ES-I3 (cell line): ENCODE data around the gene SPRR3.

Source experiments
- H3K36me3 ChIP-seq: 2 replicates; pipeline ENCODE4 v1.6.1; 2013; ENCODE audit warnings: mild to moderate bottlenecking, low read length, control low read depth, moderate library complexity; ENCODE audit not compliant: insufficient read depth
- H3K4me1 ChIP-seq: 2 replicates; pipeline ENCODE4 v1.6.1; 2013; ENCODE audit warnings: mild to moderate bottlenecking, control low read depth, low read length; ENCODE audit not compliant: insufficient read depth
- H3K9ac ChIP-seq: 2 replicates; pipeline ENCODE4 v1.6.1; 2013; ENCODE audit warnings: low read depth, mild to moderate bottlenecking, low read length, moderate library complexity
- H3K9me3 ChIP-seq: 2 replicates; pipeline ENCODE4 v1.6.1; 2013; ENCODE audit warnings: mild to moderate bottlenecking, low read length, moderate library complexity; ENCODE audit not compliant: control insufficient read depth, insufficient read depth

The SPRR3 gene

DNA sequence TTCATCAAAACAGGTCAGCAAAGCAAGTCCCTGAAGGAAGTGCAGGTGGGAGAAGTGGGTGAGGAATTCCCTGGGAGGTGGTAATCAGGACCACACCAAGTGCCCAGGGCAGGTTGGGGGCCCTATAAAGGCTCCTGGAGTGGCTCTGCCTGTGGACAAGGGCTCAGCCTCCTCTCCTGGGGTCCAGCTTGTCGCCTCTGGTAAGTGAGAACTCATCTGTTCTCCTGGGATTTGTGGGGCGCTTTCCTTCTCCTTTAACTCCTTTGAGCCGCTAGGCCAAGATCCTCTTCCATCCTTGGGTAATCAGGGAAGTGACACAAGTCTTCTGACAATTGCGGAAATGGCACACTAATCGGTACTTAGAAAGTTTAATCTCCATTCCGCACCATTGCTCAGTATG, 31.1 kb upstream of the SPRR3 start, which contains the start of gene SPRR4:
TSS of gene SPRR4 (plus strand) at position 154 of the 400 bp plus-strand sequence. CDS start 1,243 bp downstream, outside the sequence.
- no peaks in the 10 kb centered on the region for H3K4me1 ChIP-seq
- no peak within 1 kb of the TSS for H3K9ac ChIP-seq
- no peaks in the 10 kb centered on the region for H3K9me3 ChIP-seq
- H3K36me3 ChIP-seq: no peaks in the 10 kb centered on the region

DNA sequence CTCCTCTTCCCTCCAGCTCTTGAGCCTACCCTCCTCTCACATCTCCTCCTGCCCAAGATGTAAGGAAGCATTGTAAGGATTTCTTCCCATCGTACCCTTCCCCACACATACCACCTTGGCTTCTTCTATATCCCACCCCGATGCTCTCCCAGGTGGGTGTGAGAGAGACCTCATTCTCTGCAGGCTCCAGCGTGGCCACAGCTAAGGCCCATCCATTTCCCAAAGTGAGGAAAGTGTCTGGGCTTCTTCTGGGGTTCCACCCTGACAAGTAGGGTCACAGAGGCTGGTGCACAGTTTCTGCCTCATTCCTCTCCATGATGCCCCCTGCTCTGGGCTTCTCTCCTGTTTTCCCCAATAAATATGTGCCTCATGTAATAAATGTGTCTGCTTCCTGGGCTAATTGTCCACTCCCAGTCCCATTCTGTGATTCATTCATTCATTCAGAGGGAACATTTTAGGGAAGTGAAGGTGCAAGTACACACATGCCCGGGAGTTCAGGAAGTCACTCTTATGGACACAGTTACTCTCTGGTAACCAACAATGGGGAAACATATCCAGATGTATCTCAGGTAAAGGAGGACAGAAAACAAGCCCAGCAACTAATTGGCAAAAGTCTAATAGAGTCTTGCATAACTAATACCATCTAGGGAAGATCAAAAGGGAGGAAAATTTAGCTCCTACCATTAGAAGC, 29.2 kb upstream of the SPRR3 start:
- H3K4me1 ChIP-seq: no peaks in the 10 kb centered on the region
- H3K36me3 ChIP-seq: no peaks in the 10 kb centered on the region
- no peak overlapping the region for H3K9ac ChIP-seq
- no peaks in the 10 kb centered on the region for H3K9me3 ChIP-seq

DNA sequence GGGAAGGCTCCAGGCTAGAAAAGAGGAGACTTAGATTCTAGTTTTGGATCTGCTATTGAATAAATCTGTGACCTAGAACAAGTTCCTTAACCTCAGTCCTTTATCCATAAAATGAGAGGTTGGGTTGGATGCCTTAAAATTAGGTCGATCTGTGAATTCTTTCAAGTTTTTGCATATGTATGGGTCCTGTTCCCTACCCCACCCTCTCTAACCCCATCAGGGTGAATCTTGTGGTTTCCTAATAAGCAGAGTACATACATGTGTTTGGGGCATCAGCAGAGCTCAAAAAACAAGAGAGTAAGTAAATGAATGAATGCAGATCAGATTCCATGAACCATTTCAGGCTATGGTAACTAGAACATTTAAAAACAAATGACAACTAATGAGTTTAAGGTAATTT, 24.9 kb upstream of the SPRR3 start:
- Histone ChIP-seq H3K9ac (no peak overlapping the region), H3K4me1 (no peaks in the 10 kb centered on the region), H3K36me3 (no peaks in the 10 kb centered on the region), H3K9me3 (no peaks in the 10 kb centered on the region)

DNA sequence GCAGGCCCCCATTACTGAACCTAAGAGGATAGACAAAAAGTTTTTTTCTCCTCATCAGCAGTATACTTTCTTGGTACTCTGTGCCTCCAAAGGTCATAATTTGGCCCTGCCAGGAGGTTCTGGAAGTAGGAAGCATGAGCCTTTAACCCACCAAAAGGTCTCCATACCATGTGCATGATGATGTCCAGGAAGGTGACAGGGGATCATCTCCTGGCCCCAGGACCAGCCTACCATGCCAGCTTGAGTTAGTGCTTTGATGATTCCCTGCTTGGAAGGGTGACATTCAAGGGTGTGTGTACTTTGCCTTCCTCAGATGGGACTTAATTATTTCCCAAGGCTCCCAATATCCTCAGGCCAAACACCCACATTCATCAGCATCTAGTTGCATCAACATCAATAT, 23.9 kb upstream of the SPRR3 start:
- no peaks in the 10 kb centered on the region for H3K9me3 ChIP-seq
- no peaks in the 10 kb centered on the region for H3K36me3 ChIP-seq
- no peak overlapping the region for H3K9ac ChIP-seq
- no peaks in the 10 kb centered on the region for H3K4me1 ChIP-seq

DNA sequence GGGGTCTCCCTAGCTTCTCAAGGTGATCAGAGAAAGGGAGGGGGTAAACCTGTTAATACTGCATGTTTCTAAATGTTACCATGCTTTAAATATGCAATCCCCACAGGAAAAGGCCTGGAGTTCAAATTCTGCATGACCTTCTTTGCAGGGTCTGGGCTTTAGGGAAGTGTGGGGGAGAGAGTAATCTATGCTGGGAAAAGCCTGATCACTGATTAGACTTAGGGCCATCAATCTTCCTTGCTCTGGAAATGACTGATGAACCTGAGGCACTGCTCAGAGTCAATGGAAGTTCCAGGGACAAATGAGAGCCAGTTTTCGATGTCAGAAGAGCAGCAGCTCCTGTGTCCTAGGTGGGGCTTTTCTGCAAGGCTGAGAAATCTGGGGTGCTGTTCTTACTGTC, 20.9 kb upstream of the SPRR3 start:
- Histone ChIP-seq H3K9ac (no peak overlapping the region), H3K36me3 (no peaks in the 10 kb centered on the region), H3K9me3 (no peaks in the 10 kb centered on the region), H3K4me1 (no peaks in the 10 kb centered on the region)

DNA sequence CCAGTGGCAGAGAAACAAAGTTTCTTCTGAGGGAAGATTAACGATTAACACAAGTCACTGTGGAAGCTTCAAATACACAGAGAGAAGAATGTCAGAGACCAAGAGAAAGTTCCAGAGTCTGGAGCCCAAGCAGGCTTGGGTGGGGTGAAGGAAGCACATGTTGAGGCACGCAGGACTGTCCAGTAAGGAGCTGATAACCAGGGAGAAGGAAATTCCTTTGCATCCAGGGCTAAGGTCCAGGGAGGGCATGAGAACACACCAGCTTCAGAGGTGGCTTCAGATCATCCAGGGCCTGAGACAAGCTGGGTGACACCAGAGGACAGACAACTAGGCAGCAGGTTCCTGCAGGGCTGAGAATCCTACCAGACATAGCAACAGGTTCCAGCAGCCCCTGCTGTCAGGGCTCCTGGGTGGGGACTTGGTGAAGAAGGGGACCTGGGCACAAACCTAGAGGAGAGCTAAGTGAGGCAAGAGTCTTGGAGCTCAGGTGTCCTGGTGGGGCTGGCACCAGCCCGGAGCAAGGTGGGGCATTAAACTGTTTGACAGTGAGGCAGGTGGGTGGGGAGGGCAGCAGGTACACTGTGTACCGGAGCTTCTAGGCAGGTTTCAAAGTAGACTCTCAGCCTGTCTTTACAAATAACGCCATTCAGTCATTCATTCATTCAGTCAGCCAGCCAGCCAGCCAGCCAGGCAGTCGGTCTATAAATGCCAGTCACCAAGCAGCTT, 20.2 kb upstream of the SPRR3 start:
- no peaks in the 10 kb centered on the region for H3K4me1 ChIP-seq
- no peak overlapping the region for H3K9ac ChIP-seq
- no peaks in the 10 kb centered on the region for H3K36me3 ChIP-seq
- no peaks in the 10 kb centered on the region for H3K9me3 ChIP-seq

DNA sequence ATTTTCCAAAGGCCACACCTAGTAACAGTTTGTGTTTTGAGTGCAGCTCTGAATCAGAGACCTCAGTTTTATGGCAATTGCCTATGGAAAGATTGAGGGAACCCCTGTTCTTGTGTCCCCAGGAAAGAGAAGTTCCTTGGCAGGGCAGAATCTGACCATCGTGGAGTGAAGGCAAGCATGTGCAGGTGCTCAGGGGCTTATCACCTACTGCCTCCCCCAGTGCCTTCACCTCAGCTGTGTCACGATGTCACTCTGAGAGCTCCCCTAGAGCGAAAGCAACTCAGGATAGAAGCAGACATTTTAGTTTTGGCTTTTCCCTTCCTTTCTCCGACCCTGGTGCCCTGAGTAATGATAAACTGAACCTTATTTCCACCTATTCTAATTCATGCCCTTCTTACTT, 19.5 kb upstream of the SPRR3 start:
- no peaks in the 10 kb centered on the region for H3K4me1 ChIP-seq
- no peaks in the 10 kb centered on the region for H3K36me3 ChIP-seq
- H3K9me3 ChIP-seq: no peaks in the 10 kb centered on the region
- H3K9ac ChIP-seq: no peak overlapping the region

DNA sequence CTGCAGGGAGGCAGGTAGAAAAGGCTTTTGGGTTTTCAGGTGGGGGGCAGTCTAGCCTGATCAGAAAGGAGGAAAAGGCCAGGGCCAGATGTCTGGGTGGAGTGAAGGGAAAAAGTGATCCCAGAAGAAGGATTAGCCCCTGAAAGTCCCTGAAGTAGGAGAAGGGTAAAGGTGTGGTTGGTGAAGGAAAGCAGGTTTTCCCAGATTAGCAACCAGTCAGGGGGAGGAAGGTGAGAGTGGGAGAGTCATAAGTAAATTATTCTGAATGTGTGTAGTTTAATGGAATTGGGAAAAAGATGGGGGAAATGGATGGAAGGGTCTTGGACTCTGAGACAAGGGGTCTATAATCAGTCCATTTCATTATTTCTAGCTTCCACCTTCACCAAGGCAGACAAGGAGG, 18.3 kb upstream of the SPRR3 start:
- Histone ChIP-seq H3K36me3 (no peaks in the 10 kb centered on the region), H3K9me3 (no peaks in the 10 kb centered on the region), H3K9ac (no peak overlapping the region), H3K4me1 (no peaks in the 10 kb centered on the region)

DNA sequence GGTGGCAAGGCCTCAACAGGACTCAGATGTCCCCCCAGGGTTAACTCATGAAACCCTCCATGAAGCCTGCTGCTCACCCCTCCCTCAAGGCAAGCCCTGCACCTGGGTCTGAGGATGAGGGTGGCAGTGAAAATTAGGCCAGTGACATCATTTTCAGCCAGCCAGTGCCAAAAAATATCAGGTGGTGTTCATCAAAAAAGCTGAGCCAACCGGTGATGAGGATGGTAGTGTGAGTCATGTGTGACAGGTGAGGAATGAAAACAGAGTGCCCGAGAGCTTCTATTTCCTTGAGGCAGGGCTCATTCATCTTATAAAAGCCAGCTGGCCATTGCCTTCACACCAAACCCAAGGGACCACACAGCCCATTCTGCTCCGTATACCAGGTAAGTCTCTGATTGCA, 17.8 kb upstream of the SPRR3 start, which contains the start of gene SPRR1A:
TSS of gene SPRR1A (plus strand) at position 339 of the 400 bp plus-strand sequence. CDS start 1,150 bp downstream, outside the sequence.
- Histone ChIP-seq H3K9ac (no peak within 1 kb of the TSS), H3K9me3 (no peaks in the 10 kb centered on the region), H3K36me3 (no peaks in the 10 kb centered on the region), H3K4me1 (no peaks in the 10 kb centered on the region)

DNA sequence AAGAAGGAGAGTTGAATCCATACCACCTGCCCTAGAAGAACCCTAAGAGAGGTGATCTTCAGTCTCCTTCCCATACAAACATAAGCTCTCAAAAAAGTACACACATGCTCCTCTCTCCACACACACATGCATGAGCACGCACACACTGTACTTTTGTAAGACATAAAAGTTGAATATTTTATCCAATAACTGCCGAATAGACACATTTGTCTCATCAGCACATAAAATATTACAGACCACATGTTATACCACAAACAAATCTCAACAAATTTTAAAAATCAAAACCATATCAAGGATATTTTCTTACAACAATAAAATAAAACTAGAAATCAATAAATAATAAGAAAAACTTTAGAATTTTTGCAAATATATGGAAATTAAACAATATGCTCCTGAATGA, 15.0 kb upstream of the SPRR3 start:
- Histone ChIP-seq H3K9ac (no peak overlapping the region), H3K9me3 (no peaks in the 10 kb centered on the region), H3K4me1 (no peaks in the 10 kb centered on the region), H3K36me3 (no peaks in the 10 kb centered on the region)

DNA sequence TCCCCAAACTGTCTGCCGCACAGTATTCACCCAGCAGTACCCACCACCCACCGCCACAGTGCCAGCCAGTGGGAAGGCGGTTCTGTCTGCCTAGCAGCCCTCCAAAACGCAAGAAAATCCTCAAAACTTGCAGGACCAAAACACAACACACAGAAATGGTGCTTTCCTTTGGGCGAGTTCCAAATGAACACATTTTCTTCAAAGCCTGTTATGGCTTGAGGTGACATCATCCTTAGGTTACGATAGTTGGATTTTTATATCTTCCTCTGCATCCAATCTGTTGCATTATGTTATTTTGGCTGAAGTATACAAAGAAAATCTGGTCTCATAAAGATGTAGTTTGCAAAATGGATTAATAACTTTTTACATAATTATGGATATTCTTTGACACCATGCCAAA, 8.4 kb upstream of the SPRR3 start:
- no peaks in the 10 kb centered on the region for H3K36me3 ChIP-seq
- no peak overlapping the region for H3K9ac ChIP-seq
- no peaks in the 10 kb centered on the region for H3K4me1 ChIP-seq
- no peaks in the 10 kb centered on the region for H3K9me3 ChIP-seq

DNA sequence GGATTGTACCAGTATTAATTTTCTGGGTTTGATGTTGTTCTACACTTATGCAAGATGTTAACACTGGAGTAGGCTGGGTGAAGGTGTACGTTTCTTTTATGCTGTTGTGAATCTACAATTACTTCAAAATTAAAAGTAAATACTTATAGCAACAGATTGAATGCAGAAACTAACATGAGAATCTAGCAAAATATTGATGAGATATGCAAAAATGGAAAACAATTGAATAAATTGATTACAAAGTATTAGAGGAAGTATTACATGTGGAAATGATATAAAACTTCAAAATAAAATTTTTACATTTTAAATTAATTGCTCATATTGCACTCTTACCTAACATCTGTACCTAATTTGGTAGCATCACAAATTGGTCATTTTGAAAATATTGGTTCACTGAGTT, 5.7 kb upstream of the SPRR3 start:
- H3K36me3 ChIP-seq: no peaks in the 10 kb centered on the region
- H3K9ac ChIP-seq: no peak overlapping the region
- no peaks in the 10 kb centered on the region for H3K4me1 ChIP-seq

DNA sequence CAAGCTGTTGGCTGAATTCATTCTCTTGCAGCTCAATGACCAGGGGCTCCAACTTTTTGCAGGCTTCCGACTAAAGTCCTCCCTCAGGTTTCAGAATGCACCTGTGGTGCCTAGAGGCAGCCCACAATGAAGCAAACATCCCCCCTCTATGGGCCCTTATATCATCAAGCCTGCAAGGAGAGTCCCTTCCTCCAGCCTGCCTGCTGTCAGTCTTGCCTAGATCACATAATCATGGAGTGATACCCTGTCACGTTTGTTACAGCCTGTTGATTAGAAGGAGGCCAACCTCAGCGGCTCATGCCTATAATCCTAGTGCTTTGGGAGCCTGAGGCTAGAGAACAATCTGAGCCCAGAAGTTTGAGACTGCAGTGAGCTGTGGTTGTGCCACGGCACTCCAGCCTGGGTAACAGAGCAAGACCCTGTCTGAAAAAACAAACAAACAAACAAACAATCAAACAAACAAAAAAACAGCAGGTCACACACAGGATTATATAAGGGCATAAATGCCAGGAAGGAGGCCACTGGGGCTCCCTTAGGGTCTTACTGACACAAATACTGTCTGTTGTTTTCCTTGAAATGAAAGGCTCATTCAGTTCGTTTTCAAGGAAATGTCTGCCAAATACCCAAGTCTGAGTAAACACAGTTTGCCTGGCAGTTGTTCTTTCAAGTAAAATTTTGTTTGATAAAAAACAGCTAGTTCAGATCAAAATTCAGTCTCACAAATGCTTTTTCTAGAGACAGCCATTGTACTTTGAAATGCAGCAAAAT, 4.7 kb upstream of the SPRR3 start:
- Histone ChIP-seq H3K9ac (no peak overlapping the region), H3K36me3 (no peaks in the 10 kb centered on the region), H3K9me3 (no peaks in the 10 kb centered on the region), H3K4me1 (no peaks in the 10 kb centered on the region)

More for the DNA sequence above, 5.7 kb upstream of the SPRR3 start:
- H3K9me3 ChIP-seq: no peaks in the 10 kb centered on the region

DNA sequence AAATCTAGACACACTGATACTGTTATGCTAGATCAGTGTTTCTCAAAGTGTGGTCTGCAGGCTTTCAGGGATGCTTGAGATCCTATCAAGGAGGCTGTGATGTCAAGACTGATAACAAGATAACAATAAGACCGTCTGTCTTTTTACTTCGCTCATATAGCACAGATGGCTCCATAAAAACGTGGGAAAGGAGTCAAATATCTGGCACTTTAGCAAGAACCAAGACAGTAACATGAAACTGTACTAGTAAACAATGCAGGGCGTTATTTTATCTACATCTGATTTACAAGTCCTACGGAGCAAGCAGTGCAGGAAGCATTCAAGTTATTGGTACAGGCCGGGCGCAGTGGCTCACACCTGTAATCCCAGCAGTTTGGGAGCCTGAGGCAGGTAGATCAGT, 3.6 kb upstream of the SPRR3 start:
- Histone ChIP-seq H3K4me1 (no peaks in the 10 kb centered on the region), H3K36me3 (no peaks in the 10 kb centered on the region), H3K9ac (no peak overlapping the region), H3K9me3 (no peaks in the 10 kb centered on the region)
